NOMO-1 (cell line): ENCODE data around the gene STAT4.

Experiments
- DNase-seq, 2 experiments: peaks; one replicate each; lab custom pipeline; 2025; ENCODE audit not compliant: unreplicated experiment in 2 of 2; lab: John Stamatoyannopoulos, UW

The STAT4 gene

GRCh38 chr2:191087311-191087710, 63.5 kb downstream of the STAT4 start:
- DNase-seq, result no peak

GRCh38 chr2:191086706-191087105, 64.1 kb downstream of the STAT4 start:
- no peak for DNase-seq

GRCh38 chr2:191083540-191083939, 67.3 kb downstream of the STAT4 start:
- no peak for DNase-seq

- DNase-seq, result no peak
Measured at GRCh38 chr2:191082321-191082720, 68.5 kb downstream of the STAT4 start.

- DNase-seq, result no peak
Measured at GRCh38 chr2:191081411-191082155, 69.2 kb downstream of the STAT4 start.

- no peak for DNase-seq
Measured at GRCh38 chr2:191078165-191078867, 72.5 kb downstream of the STAT4 start.

GRCh38 chr2:191070276-191070675, 80.5 kb downstream of the STAT4 start:
- DNase-seq, result no peak

GRCh38 chr2:191069606-191070005, 81.2 kb downstream of the STAT4 start:
- no peak for DNase-seq

GRCh38 chr2:191066919-191067233, 83.9 kb downstream of the STAT4 start:
- DNase-seq, result no peak

GRCh38 chr2:191066197-191066918, 84.4 kb downstream of the STAT4 start:
- peak in 1 of 2 experiments; percentile 25 for DNase-seq

- peak in 1 of 2 experiments; percentile 43 for DNase-seq
Measured at GRCh38 chr2:191065785-191066184, 85.0 kb downstream of the STAT4 start.

GRCh38 chr2:191064590-191064989, 86.2 kb downstream of the STAT4 start:
- DNase-seq, result no peak

- no peak for DNase-seq
Measured at GRCh38 chr2:191063584-191063983, 87.2 kb downstream of the STAT4 start.

- DNase-seq, result no peak
Measured at GRCh38 chr2:191061381-191061980, 89.3 kb downstream of the STAT4 start.

- no peak for DNase-seq
Measured at GRCh38 chr2:191059308-191059707, 91.5 kb downstream of the STAT4 start.

GRCh38 chr2:191056228-191056627, 94.6 kb downstream of the STAT4 start:
- peak; percentile 31 to 60 for DNase-seq

GRCh38 chr2:191053256-191053655, 97.5 kb downstream of the STAT4 start:
- no peak for DNase-seq

- peak; percentile 39 to 69 for DNase-seq
Measured at GRCh38 chr2:191051825-191052778, 98.7 kb downstream of the STAT4 start.

GRCh38 chr2:191051177-191051576, 99.6 kb downstream of the STAT4 start:
- no peak for DNase-seq

- no peak for DNase-seq
Measured at GRCh38 chr2:191050640-191050987, 100.2 kb downstream of the STAT4 start.
